Vagina (tissue), 2 donors: ENCODE measurements around the gene QKI.

ENCODE experiments used
- CTCF ChIP-seq, 3 experiments: fragments of 450-650 bp in 2 of 3; fragments of 200-600 bp in 1 of 3; sonication (generic) in 1 of 3; IDR thresholded peaks; one replicate each; pipeline ENCODE4 v1.5.1; 2017 to 2019; ENCODE audit warnings: antibody characterized with exemption in 3 of 3, mild to moderate bottlenecking in 2 of 3, moderate library complexity in 2 of 3
- POLR2A ChIP-seq, 2 donors: fragments of 450-650 bp; IDR thresholded peaks; one replicate each; pipeline ENCODE4 v1.6.1; 2017; ENCODE audit warnings: antibody characterized with exemption in 2 of 2, mild to moderate bottlenecking in 2 of 2, moderate library complexity in 2 of 2
- POLR2AphosphoS5 ChIP-seq, 2 donors: sonication (generic); formaldehyde crosslinking; IDR thresholded peaks; one replicate each; pipeline ENCODE4 v1.9.0; 2017; ENCODE audit warnings: antibody characterized with exemption in 2 of 2, mild to moderate bottlenecking in 2 of 2, low read depth in 1 of 2; ENCODE audit not compliant: insufficient read depth in 1 of 2

- TF ChIP-seq POLR2A (IDR thresholded peaks at IDR 0.05) (no peak), POLR2AphosphoS5 (IDR thresholded peaks at IDR 0.05; ENCODE audit: insufficient read depth in 1 of 2, low read depth in 1 of 2) (no peak), CTCF (IDR thresholded peaks at IDR 0.05) (no peak)
These were observed 118.1 kb downstream of the QKI start for GRCh38 chr6:163532526-163533078.
